Measurements from ENCODE around the gene LY6G6C.

DNA sequence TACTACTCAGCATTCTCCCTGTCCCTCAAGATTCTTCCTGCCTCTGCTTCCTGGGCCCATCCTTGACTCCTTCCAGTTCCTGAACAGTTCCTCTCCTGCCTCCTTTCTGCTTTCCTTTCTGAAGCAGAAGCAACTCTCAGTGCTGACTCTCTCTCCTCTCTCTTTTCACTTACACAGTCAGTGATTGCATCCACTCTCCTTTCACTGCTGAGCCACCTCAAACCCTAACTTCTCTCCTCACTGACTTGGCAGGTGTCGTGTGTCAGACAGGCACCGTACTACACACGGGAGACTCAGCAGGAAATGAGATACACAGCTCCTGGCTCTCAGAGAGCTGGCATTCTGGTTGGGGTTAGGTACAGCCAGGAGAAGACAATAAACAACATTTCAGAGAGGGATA lies 24.0 kb downstream of the LY6G6C start:
- TF ChIP-seq, protein P1, sequence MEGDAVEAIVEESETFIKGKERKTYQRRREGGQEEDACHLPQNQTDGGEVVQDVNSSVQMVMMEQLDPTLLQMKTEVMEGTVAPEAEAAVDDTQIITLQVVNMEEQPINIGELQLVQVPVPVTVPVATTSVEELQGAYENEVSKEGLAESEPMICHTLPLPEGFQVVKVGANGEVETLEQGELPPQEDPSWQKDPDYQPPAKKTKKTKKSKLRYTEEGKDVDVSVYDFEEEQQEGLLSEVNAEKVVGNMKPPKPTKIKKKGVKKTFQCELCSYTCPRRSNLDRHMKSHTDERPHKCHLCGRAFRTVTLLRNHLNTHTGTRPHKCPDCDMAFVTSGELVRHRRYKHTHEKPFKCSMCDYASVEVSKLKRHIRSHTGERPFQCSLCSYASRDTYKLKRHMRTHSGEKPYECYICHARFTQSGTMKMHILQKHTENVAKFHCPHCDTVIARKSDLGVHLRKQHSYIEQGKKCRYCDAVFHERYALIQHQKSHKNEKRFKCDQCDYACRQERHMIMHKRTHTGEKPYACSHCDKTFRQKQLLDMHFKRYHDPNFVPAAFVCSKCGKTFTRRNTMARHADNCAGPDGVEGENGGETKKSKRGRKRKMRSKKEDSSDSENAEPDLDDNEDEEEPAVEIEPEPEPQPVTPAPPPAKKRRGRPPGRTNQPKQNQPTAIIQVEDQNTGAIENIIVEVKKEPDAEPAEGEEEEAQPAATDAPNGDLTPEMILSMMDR (conservative IDR thresholded peaks at IDR 0.05) = no peak
- TF ChIP-seq EZH2 (IDR thresholded peaks at IDR 0.05; ENCODE audit: low read depth) = no peak

Measured in PC-9 (cell line).